Measurements from ENCODE around the gene AGPAT1. TPM values are rescaled to one million over a fixed set of nuclear protein-coding genes. Genes with fewer than 3 reads are reported as not detected.
"Not testable (repeated sequence)": the region's sequence is repeated elsewhere in the genome, so short reads cannot be mapped to it uniquely, and the experiment has no call there.

AGPAT1 gene
- total RNA-seq, 3 donors from 2014 or later = 49.0 to 60.1 (median 56.2) TPM

GRCh38 chr6:32196682-32197616, 21.1 kb upstream of the AGPAT1 start:
- no peak for TF ChIP-seq CTCF (IDR thresholded peaks at IDR 0.05)
- intact Hi-C loops (cut with DNase I, micrococcal nuclease) = no loop called here
- no peak for ATAC-seq

DNA sequence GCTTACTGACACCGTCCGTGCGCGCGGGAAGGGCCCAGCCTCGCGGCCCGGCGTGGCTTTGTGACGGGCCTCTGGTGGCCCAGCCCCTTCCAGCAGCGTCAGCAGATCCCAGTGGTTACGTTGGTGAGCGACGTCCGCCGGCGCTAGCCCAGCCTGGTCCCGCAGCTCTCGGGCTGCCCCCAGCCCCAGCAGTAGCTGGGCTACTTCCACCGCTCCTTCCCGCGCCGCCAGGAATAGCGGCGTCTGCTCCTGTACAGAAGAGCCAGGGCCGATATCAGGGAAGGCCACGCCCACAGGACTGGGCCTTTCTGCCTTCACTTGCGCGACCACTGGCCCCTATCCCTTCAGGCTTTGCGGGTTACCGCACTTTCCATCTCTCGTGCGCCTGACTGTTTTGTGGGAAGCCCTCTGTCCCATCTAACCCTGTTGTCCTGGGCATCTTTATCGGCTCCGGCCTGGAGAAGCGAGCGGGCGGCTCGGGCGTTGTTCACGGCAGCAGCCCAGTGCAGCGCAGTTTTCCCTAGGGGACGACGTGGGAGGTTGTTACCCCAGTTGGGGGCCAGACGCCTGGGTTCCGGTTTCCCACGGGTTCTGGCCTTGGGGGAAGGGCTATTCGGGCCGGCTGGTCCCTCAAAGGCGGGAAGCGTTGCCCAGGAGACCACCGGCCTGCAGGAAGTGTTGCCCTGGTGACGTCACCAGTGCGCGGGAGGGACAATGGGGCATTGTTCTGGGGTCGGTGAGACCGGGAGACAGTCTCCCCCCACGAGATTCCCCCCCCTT, 20.2 kb upstream of the AGPAT1 start:
- DNase-seq (peak; percentile 89 to 95 (median 91)), ATAC-seq (peak; percentile 40)
- Histone ChIP-seq H3K4me3 (peak overlapping the region; percentile 29), H3K9me3 (no peaks in the 10 kb centered on the region), H3K4me1 (ENCODE audit: low read depth) (peaks cover 15% of the 10 kb centered on the region), H3K36me3 (ENCODE audit: low read depth) (peaks cover 5% of the 10 kb centered on the region)
- no peak for TF ChIP-seq CTCF (IDR thresholded peaks at IDR 0.05)
- intact Hi-C loops (cut with DNase I, micrococcal nuclease) = no loop called here

More at GRCh38 chr6:32196682-32197616, 21.1 kb upstream of the AGPAT1 start:
- DNase-seq = peak; percentile 45 to 70 (median 67)
- no peaks in the 10 kb centered on the region for H3K9me3 ChIP-seq
- peaks cover 12% of the 10 kb centered on the region for H3K4me1 ChIP-seq (ENCODE audit: low read depth)
- peak overlapping the region; percentile 29 for H3K4me3 ChIP-seq
- H3K36me3 ChIP-seq (ENCODE audit: low read depth) = peaks cover 5% of the 10 kb centered on the region

GRCh38 chr6:32195652-32195901, 19.7 kb upstream of the AGPAT1 start:
- Histone ChIP-seq H3K9me3 (no peaks in the 10 kb centered on the region), H3K4me1 (ENCODE audit: low read depth) (peaks cover 20% of the 10 kb centered on the region), H3K4me3 (peak overlapping the region; percentile 29), H3K36me3 (ENCODE audit: low read depth) (peaks cover 5% of the 10 kb centered on the region)
- intact Hi-C loops (cut with DNase I, micrococcal nuclease) = no loop called here
- peak; percentile 63 for TF ChIP-seq CTCF (IDR thresholded peaks at IDR 0.05)
- peak; percentile 100 for DNase-seq
- peak; percentile 90 for ATAC-seq

DNA sequence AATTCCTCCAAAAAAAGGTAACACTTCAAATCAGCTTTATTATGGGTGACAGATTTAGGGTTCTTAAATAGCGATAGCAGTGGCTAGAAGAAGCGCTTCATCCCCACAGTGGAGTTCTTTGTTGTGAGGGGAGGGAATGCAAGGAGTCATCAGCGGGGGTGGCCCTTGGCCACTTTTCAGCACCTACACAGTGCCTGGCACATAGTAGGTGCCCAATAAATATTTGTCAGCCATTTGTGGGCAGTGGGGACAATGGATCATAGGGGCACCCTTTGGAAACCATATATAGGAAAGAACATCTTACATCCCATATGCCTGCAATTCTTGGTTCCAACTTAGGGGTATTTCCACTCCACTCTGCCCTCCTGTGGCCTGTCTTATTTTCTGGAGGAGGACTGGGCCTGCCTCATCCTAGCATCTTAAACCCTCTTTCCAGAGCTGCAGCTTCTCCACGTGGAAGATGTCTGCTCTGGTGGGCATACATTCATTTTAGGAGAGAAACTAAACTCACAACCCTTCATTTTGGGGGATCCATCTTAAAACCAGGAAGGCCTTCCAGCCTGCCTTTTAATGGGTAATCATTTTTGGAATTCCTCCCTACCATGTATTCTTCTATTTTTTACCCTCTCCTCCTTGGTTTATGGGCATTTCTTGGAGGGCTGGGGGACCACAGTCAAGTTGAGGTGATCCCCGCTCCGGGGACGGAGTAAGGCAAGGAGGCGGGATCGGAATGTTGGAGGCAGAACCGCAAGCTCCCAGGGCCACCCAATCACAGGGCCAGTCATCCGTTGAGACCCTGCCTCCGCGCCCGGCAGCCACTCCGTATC, 19.2 kb upstream of the AGPAT1 start:
- Histone ChIP-seq H3K4me1 (ENCODE audit: low read depth) (peaks cover 23% of the 10 kb centered on the region), H3K9me3 (no peaks in the 10 kb centered on the region), H3K36me3 (ENCODE audit: low read depth) (peaks cover 5% of the 10 kb centered on the region), H3K4me3 (peak overlapping the region; percentile 29)
- intact Hi-C loops (cut with DNase I, micrococcal nuclease) = no loop called here
- DNase-seq (peak in 2 of 3 donors; percentile 48 to 73), ATAC-seq (peak; percentile 8)
- no peak for TF ChIP-seq CTCF (IDR thresholded peaks at IDR 0.05)

- H3K9me3 ChIP-seq = no peaks in the 10 kb centered on the region
- ATAC-seq = no peak
- no peak for TF ChIP-seq CTCF (IDR thresholded peaks at IDR 0.05)
- peaks cover 5% of the 10 kb centered on the region for H3K36me3 ChIP-seq (ENCODE audit: low read depth)
- no peak overlapping the region for H3K4me3 ChIP-seq
- intact Hi-C loops (cut with DNase I, micrococcal nuclease) = no loop called here
- DNase-seq = no peak
- peaks cover 23% of the 10 kb centered on the region for H3K4me1 ChIP-seq (ENCODE audit: low read depth)
These were observed 18.5 kb upstream of the AGPAT1 start for GRCh38 chr6:32194388-32194787.

- DNase-seq; H3K36me3 ChIP-seq (ENCODE audit: low read depth); intact Hi-C loops (cut with DNase I, micrococcal nuclease); H3K4me3 ChIP-seq; ATAC-seq; H3K9me3 ChIP-seq: not testable (repeated sequence)
- peaks cover 28% of the 10 kb centered on the region for H3K4me1 ChIP-seq (ENCODE audit: low read depth)
These were observed 17.2 kb upstream of the AGPAT1 start for GRCh38 chr6:32193096-32193495.

Measured in mucosa of descending colon (tissue), 3 donors.